ENCODE results near the gene MORF4L1. TPM values are rescaled to one million over a fixed set of nuclear protein-coding genes. Genes with fewer than 3 reads are reported as not detected.

MORF4L1 gene
- total and polyA plus RNA-seq, 4 donors = 124 to 433 (median 267) TPM

- DNase-seq = peak in 1 of 3 donors; percentile 63
- no peak overlapping the region for H3K9ac ChIP-seq (ENCODE audit: insufficient read depth in 1 of 2, low read length in 2 of 2)
- H3K4me1 ChIP-seq (ENCODE audit: control insufficient read depth in 5 of 5, insufficient read depth in 5 of 5, low read length in 5 of 5) = peaks cover 0 to 15% (median 3%) of the 10 kb centered on the region in 5 donors
- TF ChIP-seq CTCF (IDR thresholded peaks at IDR 0.05; ENCODE audit: control extremely low read depth, extremely low read depth) = no peak
- H3K9me3 ChIP-seq (ENCODE audit: control insufficient read depth in 4 of 4, insufficient read depth in 3 of 4, low read length in 3 of 4) = peaks cover 0 to 2% (median 0%) of the 10 kb centered on the region in 4 donors
- no peak for ATAC-seq (ENCODE audit: insufficient read depth, low FRiP score)
- peaks cover 7 to 60% (median 20%) of the 10 kb centered on the region in 4 donors for H3K36me3 ChIP-seq (ENCODE audit: control insufficient read depth in 4 of 4, insufficient read depth in 4 of 4, low read length in 4 of 4)
- H3K27me3 ChIP-seq (ENCODE audit: control insufficient read depth in 3 of 3, insufficient read depth in 3 of 3, low read length in 2 of 3) = no peaks in the 10 kb centered on the region
- no peak overlapping the region for H3K4me3 ChIP-seq
- no peak overlapping the region for H3K27ac ChIP-seq (ENCODE audit: low read depth in 1 of 2, low read length in 1 of 2)
- 57 to 67% methylated on average over 7 of the region's 7 CpGs for WGBS, 2 donors
These were observed 50.3 kb downstream of the MORF4L1 start for GRCh38 chr15:78923015-78923414.

GRCh38 chr15:78923480-78924360 is 51.0 kb downstream of the MORF4L1 start:
- Histone ChIP-seq H3K9me3 (ENCODE audit: control insufficient read depth in 4 of 4, insufficient read depth in 3 of 4, low read length in 3 of 4) (peaks cover 0 to 2% (median 0%) of the 10 kb centered on the region in 4 donors), H3K36me3 (ENCODE audit: control insufficient read depth in 4 of 4, insufficient read depth in 4 of 4, low read length in 4 of 4) (peaks cover 7 to 65% (median 20%) of the 10 kb centered on the region in 4 donors), H3K27ac (ENCODE audit: low read depth in 1 of 2, low read length in 1 of 2) (no peak overlapping the region), H3K27me3 (ENCODE audit: control insufficient read depth in 3 of 3, insufficient read depth in 3 of 3, low read length in 2 of 3) (no peaks in the 10 kb centered on the region), H3K4me3 (no peak overlapping the region), H3K9ac (ENCODE audit: insufficient read depth in 1 of 2, low read length in 2 of 2) (no peak overlapping the region), H3K4me1 (ENCODE audit: control insufficient read depth in 5 of 5, insufficient read depth in 5 of 5, low read length in 5 of 5) (peaks cover 0 to 15% (median 3%) of the 10 kb centered on the region in 5 donors)
- 93 to 94% methylated on average over 15 to 17 of the region's 18 CpGs for WGBS, 2 donors
- DNase-seq = no peak
- no peak for TF ChIP-seq CTCF (IDR thresholded peaks at IDR 0.05; ENCODE audit: control extremely low read depth, extremely low read depth)
- no peak for ATAC-seq (ENCODE audit: insufficient read depth, low FRiP score)

- no peak overlapping the region for H3K27ac ChIP-seq (ENCODE audit: low read depth in 1 of 2, low read length in 1 of 2)
- peaks cover 7 to 67% (median 14%) of the 10 kb centered on the region in 4 donors for H3K36me3 ChIP-seq (ENCODE audit: control insufficient read depth in 4 of 4, insufficient read depth in 4 of 4, low read length in 4 of 4)
- DNase-seq = no peak
- no peak overlapping the region for H3K4me3 ChIP-seq
- 76 to 83% methylated on average over 10 of the region's 10 CpGs for WGBS, 2 donors
- TF ChIP-seq CTCF (IDR thresholded peaks at IDR 0.05; ENCODE audit: control extremely low read depth, extremely low read depth) = no peak
- H3K9me3 ChIP-seq (ENCODE audit: control insufficient read depth in 4 of 4, insufficient read depth in 3 of 4, low read length in 3 of 4) = peaks cover 0 to 2% (median 0%) of the 10 kb centered on the region in 4 donors
- H3K9ac ChIP-seq (ENCODE audit: insufficient read depth in 1 of 2, low read length in 2 of 2) = no peak overlapping the region
- no peak for ATAC-seq (ENCODE audit: insufficient read depth, low FRiP score)
- H3K27me3 ChIP-seq (ENCODE audit: control insufficient read depth in 3 of 3, insufficient read depth in 3 of 3, low read length in 2 of 3) = no peaks in the 10 kb centered on the region
- peaks cover 0 to 15% (median 3%) of the 10 kb centered on the region in 5 donors for H3K4me1 ChIP-seq (ENCODE audit: control insufficient read depth in 5 of 5, insufficient read depth in 5 of 5, low read length in 5 of 5)
These were observed 52.5 kb downstream of the MORF4L1 start for GRCh38 chr15:78925076-78925624.

All from lung (tissue), 12 donors.